Right renal cortex interstitium (tissue), 3 donors: ENCODE measurements around the gene LAPTM5. TPM values are rescaled to one million over a fixed set of nuclear protein-coding genes. Genes with fewer than 3 reads are reported as not detected.

Experiments
- DNase-seq, 3 donors: peaks; one replicate each; pipeline ENCODE4 v3.0.0-alpha.2; 2013; ENCODE audit warnings: low read depth in 3 of 3, low spot score in 2 of 3
- polyA plus RNA-seq, 3 donors: library from polyadenylated mRNA; unstranded; fragments of 120-200 nt; gene quantifications; one replicate each; pipeline ENCODE4 v1.2.1, GENCODE V29; 2013; ENCODE audit not compliant: insufficient read length in 3 of 3

LAPTM5 gene
- polyA plus RNA-seq, 3 donors, result 12.8 to 18.4 (median 16.5) TPM

GRCh38 chr1:30758785-30759380 is 1.3 kb upstream of the LAPTM5 start:
- DNase-seq, result no peak

DNA sequence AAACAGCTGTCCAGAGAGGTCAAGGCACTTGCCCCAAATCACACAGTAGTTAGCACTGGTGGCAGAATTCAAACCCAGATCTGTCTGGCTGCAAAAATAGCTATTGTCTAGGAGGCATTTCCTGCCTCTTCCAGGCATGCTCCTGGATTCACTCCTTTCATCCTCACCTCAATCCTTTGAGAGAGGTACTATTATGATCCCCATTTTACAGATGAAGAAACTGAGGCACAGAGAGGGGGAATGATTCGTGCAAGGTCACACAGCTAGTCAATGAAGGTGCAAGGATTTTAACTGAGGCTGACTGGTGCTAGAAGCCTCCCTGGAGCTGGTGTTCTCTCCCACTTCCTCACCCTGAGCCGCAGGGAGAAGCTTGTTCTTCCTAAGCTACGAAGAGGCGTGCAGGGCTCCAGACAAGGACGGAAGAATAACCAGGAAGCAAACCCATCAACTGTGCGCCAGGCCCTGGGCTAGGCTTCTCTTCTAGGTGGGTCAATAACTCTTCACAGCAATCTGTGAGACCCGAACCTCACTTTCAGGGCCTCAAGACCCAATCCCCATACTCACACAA is 631 bp upstream of the LAPTM5 start:
- no peak for DNase-seq

DNA sequence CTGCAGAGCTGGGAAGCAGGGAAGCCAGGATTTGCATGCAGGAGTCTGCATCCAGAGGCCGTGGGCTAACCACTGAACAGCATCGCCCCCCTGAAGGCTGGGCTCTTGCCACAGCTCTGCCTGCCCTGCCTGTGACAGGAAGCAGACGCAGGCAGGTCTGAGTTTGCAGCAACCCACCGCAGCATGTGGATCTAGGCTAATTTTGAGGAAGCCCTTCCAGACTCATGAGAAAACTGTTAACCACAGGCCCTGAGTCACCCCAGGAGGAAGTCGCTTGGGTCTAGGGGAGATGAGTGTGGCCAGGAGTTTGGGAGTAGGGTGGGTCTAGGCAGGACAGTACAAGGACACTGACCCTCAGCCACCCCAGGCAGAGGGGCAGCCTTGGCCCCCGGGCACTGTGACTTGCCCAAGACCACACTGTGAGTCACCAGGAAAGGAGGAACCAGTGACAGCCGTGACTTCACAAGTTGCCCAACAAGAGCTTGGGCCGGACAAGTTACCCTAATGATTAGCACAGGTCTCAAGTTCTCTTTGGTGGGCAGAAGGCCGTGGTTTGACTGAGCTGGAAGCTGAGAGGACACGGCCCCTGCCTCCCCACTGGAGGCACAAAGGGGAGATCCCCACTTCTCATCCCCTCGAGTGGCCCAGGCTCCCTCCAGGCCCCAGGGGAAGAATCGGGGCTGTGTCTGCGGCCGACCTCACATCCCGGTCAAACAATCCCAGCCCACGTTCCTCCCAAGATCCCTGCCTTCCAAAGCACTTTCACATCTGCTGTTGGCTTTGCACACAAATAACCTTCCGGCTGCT is 826 bp downstream of the LAPTM5 start:
- no peak for DNase-seq

GRCh38 chr1:30756206-30756544 is 1.4 kb downstream of the LAPTM5 start:
- DNase-seq, result no peak

GRCh38 chr1:30755746-30756145 is 1.8 kb downstream of the LAPTM5 start:
- DNase-seq, result no peak

GRCh38 chr1:30755334-30755733 is 2.2 kb downstream of the LAPTM5 start:
- DNase-seq, result no peak

DNA sequence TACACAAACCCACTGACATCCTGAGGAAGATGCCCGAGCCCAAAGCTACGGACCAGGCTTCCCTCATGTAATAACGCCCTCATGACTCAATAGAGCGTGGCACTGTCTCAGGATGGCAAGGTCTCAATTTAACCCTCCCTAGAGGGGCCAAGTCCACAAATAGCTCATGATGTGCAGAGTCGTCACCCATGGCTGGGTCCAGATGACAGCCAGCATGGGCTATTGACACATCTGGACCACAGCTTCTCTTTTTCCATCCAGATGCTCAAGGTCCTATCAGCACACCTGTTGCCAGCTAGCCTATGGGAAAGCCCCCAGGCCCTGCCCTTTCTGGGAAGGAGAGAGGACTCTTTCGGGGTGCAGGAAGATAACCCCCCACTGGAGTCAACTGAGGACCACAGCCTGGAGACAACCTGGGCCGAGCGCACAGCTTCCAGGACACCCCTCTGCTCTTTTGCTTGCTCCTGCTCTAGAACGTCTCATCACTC is 2.8 kb downstream of the LAPTM5 start:
- no peak for DNase-seq

GRCh38 chr1:30753660-30754123 is 3.9 kb downstream of the LAPTM5 start:
- DNase-seq, result no peak

DNA sequence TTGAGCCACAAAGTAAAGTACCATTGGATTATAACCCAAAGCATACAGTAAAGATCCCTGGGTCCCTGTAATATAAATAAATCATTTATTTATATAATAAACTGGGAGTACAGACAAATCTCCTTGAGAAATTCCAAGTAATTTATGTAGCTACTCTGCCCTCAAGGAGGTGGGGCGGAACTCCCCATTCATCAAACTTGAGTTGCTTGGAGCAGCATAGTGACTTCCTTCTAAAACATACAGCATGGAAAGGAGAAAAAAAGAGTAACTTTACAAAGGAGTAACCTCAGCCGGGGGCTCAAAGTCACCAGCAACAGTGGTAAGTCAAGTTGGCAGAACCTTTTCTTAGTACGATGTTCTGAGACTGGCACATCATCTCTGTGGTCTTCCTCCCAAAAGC is 4.5 kb downstream of the LAPTM5 start:
- DNase-seq, result no peak

DNA sequence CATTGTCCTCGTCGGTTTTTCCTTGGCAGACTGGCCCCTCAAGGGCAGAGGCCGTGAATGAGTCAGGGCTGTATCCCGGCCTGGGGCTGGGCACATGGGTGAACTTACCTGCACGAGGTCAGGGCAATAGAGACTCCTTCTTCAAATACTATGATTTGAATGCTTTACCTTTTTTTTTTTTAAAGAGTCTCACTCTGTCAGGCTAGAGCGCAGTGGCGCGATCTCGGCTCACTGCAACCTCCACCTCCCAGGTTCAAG is 5.0 kb downstream of the LAPTM5 start:
- no peak for DNase-seq

GRCh38 chr1:30751830-30752650 is 5.5 kb downstream of the LAPTM5 start:
- no peak for DNase-seq

GRCh38 chr1:30750731-30751291 is 6.8 kb downstream of the LAPTM5 start:
- DNase-seq, result no peak

DNA sequence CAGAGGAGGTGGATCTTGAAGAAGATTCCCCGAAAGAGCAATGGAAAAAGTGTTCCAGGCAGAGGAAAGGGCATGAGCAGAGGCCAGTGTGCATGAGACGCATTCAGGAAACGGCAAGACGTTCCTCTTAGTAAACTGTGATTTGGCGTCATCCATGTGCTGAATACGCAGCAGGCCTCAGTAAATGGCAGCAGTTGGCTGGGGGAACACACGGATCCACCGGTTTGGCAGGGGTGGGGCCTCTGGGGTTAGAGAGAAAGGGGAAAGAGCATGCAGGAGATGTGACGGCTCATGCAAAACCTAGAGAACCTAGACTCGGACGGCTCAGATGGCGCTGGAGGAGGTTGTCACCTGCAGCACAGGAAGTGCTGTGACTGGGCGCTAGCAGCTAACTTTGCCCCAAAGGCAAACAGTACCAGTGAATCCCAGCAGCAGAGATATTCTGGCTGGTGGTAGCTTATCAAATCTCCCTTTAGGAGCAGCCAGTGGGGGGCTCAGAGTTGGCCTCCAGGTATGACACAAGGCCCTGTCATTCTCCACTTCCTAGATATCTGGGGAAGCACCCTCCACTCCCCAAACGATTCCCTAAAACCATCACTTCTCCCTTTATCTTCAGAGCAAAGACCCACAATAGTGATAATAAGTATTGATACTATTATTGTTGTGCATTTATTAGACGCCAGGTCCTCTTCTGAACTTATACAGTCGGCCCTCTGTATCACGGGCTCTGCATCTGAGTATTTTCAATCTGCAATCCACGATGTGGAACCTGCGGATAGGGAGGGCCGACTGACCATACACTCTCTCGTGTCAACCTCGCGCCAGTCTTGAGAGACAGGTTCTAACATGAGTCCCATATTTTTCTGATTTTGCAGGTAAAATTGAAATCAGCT is 7.6 kb downstream of the LAPTM5 start:
- no peak for DNase-seq

DNA sequence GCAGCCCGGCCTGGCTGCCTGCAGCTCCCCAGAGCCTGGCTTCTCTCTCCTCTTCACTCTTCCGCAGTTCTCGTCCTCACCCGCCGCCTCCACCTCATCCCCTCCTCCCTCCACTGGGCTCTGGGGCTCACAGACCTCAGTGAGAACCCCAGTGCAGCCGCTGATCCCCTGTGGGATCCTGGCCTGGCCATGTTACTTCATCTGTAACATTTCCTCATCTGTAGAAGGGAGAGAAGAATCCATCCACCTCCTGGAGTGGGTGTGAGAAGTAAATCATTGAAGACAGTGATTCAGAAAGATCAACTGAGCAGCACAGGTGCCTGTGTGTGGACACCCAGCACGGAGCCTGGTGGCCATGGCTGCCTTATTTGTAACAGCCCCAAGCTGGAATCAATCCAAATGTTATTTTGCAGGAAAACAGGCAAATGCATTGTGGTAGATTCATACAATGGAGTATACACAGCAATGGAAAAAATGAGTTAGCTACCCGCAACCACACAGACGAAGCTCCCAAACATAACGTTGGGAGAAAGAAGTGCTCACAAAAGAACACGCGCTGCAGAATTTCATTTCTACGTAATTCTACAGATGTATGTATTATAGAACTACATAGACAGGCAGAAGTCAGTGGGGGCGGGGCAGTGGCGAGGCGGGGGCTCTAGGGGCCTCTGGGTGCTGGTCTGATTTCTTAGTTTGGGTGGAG is 8.7 kb downstream of the LAPTM5 start:
- DNase-seq, result no peak

DNA sequence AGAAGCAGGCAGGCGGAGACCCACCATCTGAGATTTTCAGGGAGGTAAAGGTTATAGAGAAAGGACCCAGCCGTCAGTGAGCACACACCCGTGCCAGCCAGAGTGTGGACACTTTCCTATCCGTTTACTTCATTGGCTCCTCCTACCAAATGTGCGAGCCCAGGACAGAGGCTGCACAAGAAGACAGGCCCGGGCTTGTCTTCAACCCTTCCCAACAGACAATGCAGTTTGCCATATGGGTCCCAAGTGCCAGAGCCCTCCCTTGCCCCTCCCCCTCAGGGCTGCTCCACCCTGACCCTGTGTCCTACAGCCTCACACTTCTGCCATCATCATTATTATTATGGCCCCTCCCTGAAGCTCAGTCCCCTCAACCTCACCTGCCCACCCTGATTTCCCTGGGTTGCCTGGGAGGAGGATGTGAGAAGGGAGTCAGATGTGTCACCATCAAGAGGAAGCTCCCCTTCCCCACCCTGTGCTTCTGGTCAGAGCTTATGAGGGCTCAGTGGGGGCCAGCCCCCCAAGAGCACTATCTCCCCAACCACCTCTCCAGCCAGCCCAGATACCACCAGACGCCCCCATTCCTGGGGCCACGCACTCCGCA is 9.4 kb downstream of the LAPTM5 start:
- no peak for DNase-seq

DNA sequence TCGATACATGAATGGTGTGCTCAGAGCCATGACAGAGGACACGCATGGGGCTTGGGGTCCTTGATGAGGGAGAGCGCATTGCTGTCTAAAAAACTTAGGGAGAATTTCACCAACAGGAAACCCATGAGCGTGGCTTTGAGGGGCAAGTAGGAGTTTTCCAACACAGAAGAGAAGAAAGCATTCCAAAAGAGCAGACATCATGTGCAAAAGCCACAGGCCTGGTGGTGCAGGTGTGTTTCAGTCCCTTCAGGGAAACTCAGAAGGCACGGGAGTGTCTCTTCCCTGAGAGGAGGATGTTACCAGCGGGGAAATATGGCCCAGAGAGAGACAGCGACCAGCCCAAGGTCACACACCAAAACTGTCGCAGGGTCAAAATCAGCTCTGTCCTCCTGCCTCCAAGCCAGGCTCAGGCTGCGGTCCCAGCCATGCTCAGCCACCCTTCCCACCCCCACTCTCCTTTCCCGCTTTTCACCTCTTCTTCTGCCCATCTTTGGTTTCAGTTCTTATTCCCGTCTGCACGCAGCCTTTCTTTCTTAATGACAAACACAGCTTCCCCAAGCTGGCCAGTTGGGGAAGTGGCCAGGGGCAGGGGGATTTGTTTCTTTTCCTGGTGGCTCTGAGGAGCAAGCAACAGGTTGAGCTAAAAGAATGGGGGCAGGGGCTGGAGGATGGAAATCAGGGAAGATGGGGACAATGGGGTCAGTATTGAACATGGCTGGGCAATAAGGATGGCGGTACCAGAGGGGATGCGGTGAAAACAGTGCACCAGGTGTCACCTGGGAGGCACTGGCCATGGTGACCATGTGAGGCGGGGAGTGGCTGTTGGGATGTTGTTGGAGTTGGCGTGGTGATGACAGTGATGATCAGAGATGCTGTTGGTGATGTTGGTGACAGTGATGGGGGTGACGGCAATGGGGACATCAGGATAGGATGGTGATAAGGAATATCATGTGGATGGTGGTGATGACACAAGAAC is 10.3 kb downstream of the LAPTM5 start:
- no peak for DNase-seq

- no peak for DNase-seq
Observed at GRCh38 chr1:30746212-30747032, 11.2 kb downstream of the LAPTM5 start.
